HUES48 (cell line): ENCODE data around the gene AHCYL2.
A peak's percentile ranks its signal among the peaks of the same experiment; 100 is the strongest.

ENCODE experiments used
- H3K27ac ChIP-seq: one replicate; pipeline ENCODE4 v1.7.0; 2013; ENCODE audit warnings: low read depth, low read length, inconsistent platforms
- H3K27me3 ChIP-seq: 2 replicates; pipeline ENCODE4 v1.6.1; 2013; ENCODE audit warnings: mild to moderate bottlenecking, low read length; ENCODE audit not compliant: control insufficient read depth, insufficient read depth
- H3K36me3 ChIP-seq: 2 replicates; pipeline ENCODE4 v1.6.1; 2013; ENCODE audit warnings: low read length; ENCODE audit not compliant: control insufficient read depth, insufficient read depth
- H3K4me1 ChIP-seq: 2 replicates; pipeline ENCODE4 v1.6.1; 2013; ENCODE audit warnings: mild to moderate bottlenecking, low read length; ENCODE audit not compliant: control insufficient read depth, insufficient read depth
- H3K4me3 ChIP-seq: 2 replicates; pipeline ENCODE4 v1.5.1; 2013; ENCODE audit warnings: mild to moderate bottlenecking, low read depth, low read length
- H3K9ac ChIP-seq: 2 replicates; pipeline ENCODE4 v1.6.1; 2013; ENCODE audit warnings: mild to moderate bottlenecking, low read depth, low read length, moderate library complexity
- H3K9me3 ChIP-seq: 2 replicates; pipeline ENCODE4 v1.6.1; 2013; ENCODE audit warnings: low read length; ENCODE audit not compliant: control insufficient read depth, insufficient read depth

The AHCYL2 gene

DNA sequence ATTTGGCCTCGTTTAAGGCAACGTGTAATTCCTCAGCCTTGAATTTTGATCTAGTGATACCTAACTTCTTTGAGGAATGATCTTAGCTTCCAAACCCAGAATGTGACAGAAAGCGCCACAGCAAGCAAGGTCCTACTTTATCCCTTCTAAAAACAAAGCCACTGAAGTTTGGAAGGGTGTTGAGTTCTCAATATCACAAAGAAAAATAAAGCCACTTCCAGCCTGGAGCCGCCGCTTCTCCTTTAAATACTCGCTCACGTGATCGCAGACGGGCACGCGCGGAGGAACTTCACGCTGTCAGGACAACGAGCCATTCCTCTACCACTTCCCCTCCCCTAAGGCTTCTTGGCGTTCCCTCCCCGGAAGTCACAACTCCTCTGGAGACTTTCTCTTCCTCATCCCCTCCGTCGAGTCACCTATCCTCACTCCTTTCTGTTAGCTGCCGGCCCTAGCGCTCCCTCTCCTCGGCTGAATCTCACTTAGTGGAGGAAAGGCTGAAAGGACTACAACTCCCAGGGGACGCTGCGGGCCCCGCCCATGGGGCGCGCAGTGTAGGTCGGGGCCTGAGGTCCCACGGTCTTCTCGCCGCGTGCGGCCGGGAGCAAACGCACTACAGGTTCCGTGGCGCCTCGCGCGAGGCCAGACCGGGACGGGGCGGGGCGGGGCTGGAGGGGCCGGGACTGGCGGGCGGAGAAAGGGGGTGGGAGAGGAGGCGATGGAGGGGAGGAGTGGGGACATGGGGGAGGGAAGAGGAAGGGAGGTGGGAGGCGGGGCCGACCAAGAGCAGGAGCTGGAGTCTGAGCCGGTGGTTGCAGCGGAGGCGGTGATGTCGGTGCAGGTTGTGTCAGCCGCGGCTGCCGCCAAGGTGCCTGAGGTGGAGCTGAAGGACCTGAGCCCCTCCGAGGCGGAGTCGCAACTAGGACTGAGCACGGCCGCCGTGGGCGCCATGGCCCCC, at the start of gene AHCYL2:
Gene AHCYL2, plus strand, starts transcription at position 780 of the 955 bp plus-strand sequence.
- H3K4me1 ChIP-seq, result peaks cover 9% of the 10 kb centered on the region
- H3K27ac ChIP-seq, result peak within 1 kb of the TSS; percentile 76
- 0 out of 2 replicates have a peak, but pooled peaks cover 3% of the 10 kb centered on the region for H3K27me3 ChIP-seq
- peak within 1 kb of the TSS; percentile 88 for H3K4me3 ChIP-seq
- H3K9ac ChIP-seq, result peak within 1 kb of the TSS; percentile 59
- H3K9me3 ChIP-seq, result no peaks in the 10 kb centered on the region
- H3K36me3 ChIP-seq, result no peaks in the 10 kb centered on the region

DNA sequence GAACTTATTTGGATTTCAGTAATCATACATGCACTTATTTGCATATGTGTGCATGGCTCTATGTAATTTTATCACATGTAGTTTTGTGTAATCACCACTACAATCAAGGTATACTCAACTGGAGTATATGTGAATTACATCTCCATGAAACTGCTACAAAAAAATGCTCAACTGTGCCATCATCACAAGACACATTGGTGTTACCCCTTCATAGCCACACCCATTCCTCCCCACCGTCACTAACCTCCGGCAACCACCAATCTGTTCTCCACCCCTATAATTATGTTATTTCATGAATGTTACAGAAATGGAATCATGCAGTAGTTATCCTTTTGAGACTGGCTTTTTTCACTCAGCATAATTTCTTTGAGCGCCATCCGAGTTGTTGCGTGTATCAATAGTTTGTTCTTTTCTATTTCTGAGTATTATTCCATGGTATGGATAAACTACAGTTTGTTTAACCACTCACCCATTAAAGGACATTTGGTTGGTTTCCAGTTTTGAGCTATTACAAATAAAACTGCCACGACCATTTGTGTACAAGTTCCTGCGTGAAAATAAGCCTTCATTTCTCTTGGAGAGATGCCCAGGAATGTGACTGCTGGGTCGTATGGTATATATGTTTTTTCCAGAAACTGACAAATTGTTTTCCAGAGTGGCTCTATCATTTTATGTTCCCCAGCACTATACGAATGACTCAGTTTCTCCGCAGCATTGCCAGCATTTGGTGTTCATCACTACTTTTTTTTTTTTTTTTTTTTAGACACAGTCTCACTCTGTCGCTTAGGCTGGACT, 47.7 kb upstream of the AHCYL2 start:
- Histone ChIP-seq H3K9me3 (no peaks in the 10 kb centered on the region), H3K4me3 (no peak overlapping the region), H3K36me3 (no peaks in the 10 kb centered on the region), H3K27ac (no peak overlapping the region), H3K4me1 (no peaks in the 10 kb centered on the region), H3K27me3 (no peaks in the 10 kb centered on the region), H3K9ac (no peak overlapping the region)

DNA sequence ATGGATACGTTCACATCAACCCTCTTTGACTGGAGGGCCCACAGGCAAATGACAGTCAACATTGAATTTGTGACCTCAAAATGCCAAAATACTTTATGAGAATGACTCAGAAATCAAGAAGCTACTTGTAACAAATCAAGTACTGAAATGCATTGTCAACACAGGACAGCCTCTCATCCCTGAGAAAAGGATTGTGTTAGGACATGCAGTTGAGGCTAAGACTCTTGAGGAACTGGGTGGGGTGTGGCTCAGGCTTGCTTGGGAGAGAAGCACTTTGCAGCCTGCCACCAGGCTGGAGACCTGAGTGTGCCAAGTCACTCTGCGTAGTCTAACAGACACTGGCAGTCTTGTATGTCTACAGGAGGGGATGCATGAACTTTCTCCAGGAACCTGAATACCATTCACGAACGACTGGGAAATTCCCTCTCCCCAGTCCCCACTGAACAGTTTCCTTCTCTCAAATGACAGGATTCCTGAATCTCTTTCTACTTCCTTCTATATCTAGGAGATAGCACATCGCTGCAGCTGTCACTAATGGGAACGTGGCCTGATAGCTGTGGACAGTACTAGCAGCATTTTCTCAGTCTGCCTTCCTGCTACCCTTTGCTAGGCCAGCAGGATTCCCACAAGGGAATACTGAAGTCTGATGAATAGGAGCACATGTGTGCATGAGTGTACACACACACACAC, 39.7 kb upstream of the AHCYL2 start:
- H3K4me1 ChIP-seq, result peaks cover 13% of the 10 kb centered on the region
- H3K36me3 ChIP-seq, result no peaks in the 10 kb centered on the region
- no peaks in the 10 kb centered on the region for H3K9me3 ChIP-seq
- H3K27me3 ChIP-seq, result peaks cover 17% of the 10 kb centered on the region
- no peak overlapping the region for H3K4me3 ChIP-seq
- no peak overlapping the region for H3K9ac ChIP-seq
- no peak overlapping the region for H3K27ac ChIP-seq

DNA sequence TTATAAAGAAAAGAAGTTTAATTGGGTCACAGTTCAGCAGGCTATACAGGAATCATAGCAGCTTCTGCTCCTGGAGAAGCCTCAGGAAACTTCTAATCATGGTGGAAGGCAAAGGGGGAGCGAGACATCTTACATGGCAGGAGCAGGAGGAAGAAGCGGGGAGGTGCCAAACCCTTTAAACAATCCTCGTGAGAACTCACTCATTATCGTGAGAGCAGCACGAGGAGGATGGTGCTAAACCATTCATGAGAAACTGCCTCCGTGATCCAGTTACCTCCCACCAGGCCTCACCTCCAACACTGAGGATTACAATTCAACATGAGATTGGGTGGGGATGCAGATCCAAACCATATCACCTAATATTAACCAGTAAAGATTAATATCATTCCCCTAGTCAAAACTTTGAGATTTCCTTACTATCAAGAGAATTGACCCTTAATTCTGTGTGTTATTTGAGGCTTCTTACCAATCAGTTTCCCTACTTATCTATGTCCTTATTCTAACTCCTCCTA, 38.0 kb upstream of the AHCYL2 start:
- Histone ChIP-seq H3K4me1 (peaks cover 14% of the 10 kb centered on the region), H3K27me3 (peaks cover 17% of the 10 kb centered on the region), H3K4me3 (no peak overlapping the region), H3K9ac (no peak overlapping the region), H3K27ac (no peak overlapping the region), H3K9me3 (no peaks in the 10 kb centered on the region), H3K36me3 (no peaks in the 10 kb centered on the region)

DNA sequence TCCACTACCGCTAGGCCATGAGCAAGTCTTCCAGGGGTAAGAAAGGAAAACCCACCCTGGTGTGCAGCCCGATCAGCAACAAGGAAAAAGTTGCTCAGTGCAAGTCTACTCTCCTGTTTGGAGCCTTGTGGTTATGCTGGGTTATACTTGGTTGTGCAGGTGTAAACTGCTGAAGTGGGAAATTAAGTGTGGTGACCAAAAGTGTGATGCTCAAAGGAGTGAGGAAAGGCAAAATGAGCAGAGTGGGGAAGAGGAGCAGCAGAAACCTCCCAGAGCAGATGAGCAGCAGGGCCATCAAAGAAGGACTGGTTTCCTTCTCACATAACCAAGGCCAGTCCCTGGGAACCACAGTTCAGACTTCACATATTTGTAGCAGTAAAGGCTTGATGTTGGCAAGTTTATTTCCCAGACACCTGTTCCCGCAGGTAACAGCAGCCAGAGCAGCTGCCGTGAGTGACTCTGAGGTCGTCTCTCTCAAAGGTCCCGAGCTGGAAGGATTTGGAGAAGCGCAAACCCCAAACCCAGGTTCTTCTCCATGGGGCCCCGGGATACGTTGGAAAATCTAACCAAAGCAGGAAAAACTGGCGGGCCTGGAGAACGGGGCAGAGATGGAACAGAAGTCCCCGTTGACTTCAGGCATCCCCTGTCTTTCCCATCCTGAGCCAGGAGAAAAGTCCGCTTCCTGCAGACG, 37.0 kb upstream of the AHCYL2 start:
- Histone ChIP-seq H3K27ac (peak overlapping the region; percentile 86), H3K9me3 (no peaks in the 10 kb centered on the region), H3K9ac (peak overlapping the region; percentile 71), H3K27me3 (peaks cover 17% of the 10 kb centered on the region), H3K4me1 (peaks cover 14% of the 10 kb centered on the region), H3K4me3 (peak overlapping the region; percentile 86), H3K36me3 (peaks cover 8% of the 10 kb centered on the region; the same call in 1 of the 2 replicates)

DNA sequence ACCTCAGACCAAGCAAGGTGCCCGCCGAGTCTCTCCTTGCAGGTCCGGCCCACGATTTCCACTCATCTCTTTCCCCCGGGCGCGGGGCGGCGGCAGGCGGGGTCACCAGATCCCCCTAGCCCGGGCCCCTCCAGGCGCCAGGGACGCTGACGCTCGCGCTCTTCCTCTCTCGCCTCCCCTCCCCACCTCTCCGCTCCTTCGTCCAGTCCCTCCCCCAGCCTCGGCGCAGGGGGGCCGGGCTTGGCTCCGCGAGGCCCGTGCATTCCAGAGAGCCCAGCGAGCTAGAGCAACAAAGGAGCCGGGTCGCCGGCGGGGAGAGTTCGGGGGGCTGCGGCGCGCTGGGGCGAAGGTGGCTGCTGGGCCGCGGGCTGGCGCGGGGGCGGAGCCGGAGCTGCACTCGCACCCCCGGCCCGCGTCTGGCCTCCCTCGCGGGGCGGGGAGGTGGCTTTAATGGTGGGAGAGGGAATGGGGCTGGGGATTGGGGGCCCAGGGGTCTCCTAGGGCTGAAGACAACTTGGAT, 36.4 kb upstream of the AHCYL2 start, which contains the start of gene SMO:
Gene SMO, plus strand, starts transcription at position 262 of the 520 bp plus-strand sequence. CDS start 519 bp downstream, outside the sequence.
- Histone ChIP-seq H3K4me1 (peaks cover 14% of the 10 kb centered on the region), H3K9me3 (no peaks in the 10 kb centered on the region), H3K27ac (peak within 1 kb of the TSS; percentile 86), H3K4me3 (peak within 1 kb of the TSS; percentile 86), H3K36me3 (peaks cover 8% of the 10 kb centered on the region; the same call in 1 of the 2 replicates), H3K27me3 (peaks cover 17% of the 10 kb centered on the region), H3K9ac (peak within 1 kb of the TSS; percentile 71)

DNA sequence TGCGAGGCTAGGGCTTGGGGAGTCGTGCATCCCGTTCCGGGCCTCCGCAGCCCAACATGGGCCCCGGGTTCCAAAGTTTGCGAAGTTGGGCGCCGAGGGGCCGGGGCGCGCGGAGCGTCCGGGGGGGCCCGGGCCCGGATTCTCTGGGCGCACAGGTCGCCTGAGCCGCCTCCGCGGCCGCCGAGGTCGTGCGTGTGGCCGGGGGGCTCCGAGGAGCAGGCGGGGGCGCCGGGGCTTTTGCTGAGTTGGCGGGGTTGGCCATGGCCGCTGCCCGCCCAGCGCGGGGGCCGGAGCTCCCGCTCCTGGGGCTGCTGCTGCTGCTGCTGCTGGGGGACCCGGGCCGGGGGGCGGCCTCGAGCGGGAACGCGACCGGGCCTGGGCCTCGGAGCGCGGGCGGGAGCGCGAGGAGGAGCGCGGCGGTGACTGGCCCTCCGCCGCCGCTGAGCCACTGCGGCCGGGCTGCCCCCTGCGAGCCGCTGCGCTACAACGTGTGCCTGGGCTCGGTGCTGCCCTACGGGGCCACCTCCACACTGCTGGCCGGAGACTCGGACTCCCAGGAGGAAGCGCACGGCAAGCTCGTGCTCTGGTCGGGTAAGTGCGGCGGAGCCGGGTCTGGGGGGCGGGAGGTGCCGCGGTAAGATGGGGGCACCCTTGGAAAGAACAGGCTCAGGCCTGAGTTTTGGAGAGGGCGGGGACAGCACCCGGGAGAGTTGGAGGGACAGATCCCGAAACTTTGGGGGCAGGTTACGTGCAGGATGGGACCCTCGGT, 35.8 kb upstream of the AHCYL2 start:
- Histone ChIP-seq H3K36me3 (peaks cover 11% of the 10 kb centered on the region; the same call in 1 of the 2 replicates), H3K9me3 (no peaks in the 10 kb centered on the region), H3K4me3 (peak overlapping the region; percentile 86), H3K27me3 (peaks cover 17% of the 10 kb centered on the region), H3K9ac (peak overlapping the region; percentile 71), H3K4me1 (peaks cover 14% of the 10 kb centered on the region), H3K27ac (peak overlapping the region; percentile 86)

DNA sequence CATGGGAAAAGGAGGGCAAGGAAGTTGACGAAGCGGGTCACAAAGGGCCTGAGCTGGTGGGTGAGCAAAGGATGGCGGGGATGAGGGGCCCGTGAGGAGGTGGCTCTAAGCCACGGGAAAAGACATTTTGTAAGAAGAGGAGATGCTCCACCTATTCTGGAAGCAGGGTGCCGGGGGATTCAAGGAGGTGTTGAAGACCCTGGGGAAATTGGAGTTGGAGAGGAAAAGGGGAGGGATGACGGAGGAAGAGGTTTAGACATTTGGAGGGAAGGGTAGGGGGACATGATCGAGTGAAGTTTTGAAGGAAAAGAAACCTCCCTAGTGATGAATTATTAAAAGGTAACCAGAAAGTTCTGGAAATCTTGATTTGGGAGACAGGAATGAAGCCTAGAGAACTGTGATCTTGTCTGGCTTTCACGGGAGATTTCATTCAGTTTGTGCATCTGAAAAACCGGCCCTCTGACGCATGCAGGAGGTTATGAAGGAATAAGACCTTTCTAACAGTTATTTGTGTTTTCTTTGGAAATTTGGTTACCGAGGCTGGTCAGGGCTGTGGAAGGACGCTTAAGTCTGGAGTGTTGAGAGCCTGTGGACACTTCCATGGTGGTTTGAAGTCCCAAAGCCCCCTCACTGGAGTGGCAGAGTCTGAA, 35.0 kb upstream of the AHCYL2 start:
- Histone ChIP-seq H3K4me3 (peak overlapping the region; percentile 86), H3K27ac (no peak overlapping the region), H3K36me3 (peaks cover 11% of the 10 kb centered on the region; the same call in 1 of the 2 replicates), H3K4me1 (peaks cover 14% of the 10 kb centered on the region), H3K9me3 (no peaks in the 10 kb centered on the region), H3K27me3 (peaks cover 17% of the 10 kb centered on the region), H3K9ac (peak overlapping the region; percentile 71)

DNA sequence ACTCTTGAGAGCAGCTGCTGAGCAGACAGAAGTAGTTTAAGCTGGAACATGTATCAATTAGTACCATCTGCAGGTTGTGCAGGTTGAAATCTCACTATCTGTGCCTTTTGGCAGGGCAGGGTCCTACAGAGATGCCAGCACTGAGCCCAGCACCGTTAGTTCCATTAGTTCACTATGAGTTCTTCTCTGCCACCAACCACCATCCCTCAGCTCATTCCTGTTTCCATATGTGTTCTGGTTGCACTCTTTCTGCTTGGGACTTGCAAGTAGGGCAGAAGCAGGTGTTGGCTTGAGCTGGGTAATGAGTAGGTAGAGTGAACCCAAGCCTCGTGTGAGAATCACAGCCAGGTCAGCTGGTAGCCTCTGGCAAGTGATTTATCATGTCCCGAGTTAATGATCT, 33.6 kb upstream of the AHCYL2 start:
- Histone ChIP-seq H3K4me1 (peaks cover 14% of the 10 kb centered on the region), H3K4me3 (no peak overlapping the region), H3K36me3 (peaks cover 11% of the 10 kb centered on the region; the same call in 1 of the 2 replicates), H3K9ac (no peak overlapping the region), H3K9me3 (0 out of 2 replicates have a peak, but pooled peaks cover 2% of the 10 kb centered on the region), H3K27me3 (peaks cover 17% of the 10 kb centered on the region), H3K27ac (no peak overlapping the region)
